HepG2 (cell line): ENCODE data around the gene OR1M1. TPM values are rescaled to one million over a fixed set of nuclear protein-coding genes. Genes with fewer than 3 reads are reported as not detected.

Experiments used
- ATAC-seq: fragments of 200-7000 bp; cut with Tn5 transposase; 3 replicates; pipeline ENCODE4 v1.9.1; 2020; ENCODE audit warnings: mild to moderate bottlenecking, moderate library complexity
- BruUV-seq: library from RNA; stranded (reverse); fragments of 400-500 nt; replicated peaks from 2 replicates; lab custom pipeline; 2021; lab: Mats Ljungman, UMichigan
- CTCF ChIA-PET: fragments of 300-600 bp; formaldehyde crosslinking; extraction: SDS; loops from one replicate; lab custom pipeline; 2021; ENCODE audit warnings: low total read pairs, inconsistent platforms, low intra/inter-chr PET ratio; lab: Yijun Ruan, JAX
- POLR2A ChIA-PET: fragments of 350-600 bp; sonication (Branson Sonifier 250); formaldehyde crosslinking; loops from one replicate; lab custom pipeline; 2020; ENCODE audit warnings: antibody characterized with exemption, inconsistent platforms; lab: Yijun Ruan, JAX
- DNase-seq: peaks from one replicate; pipeline ENCODE4 v3.0.0-alpha.2; 2015; ENCODE audit warnings: low spot score
- FAIRE-seq: peaks from 3 replicates; lab custom pipeline; 2011; peaks lifted over from hg19 to GRCh38; lab: Jason Lieb, UNC
- H2AFZ ChIP-seq: one replicate; pipeline ENCODE4 v1.6.1; 2011; ENCODE audit warnings: low read length, inconsistent platforms
- H3K27ac ChIP-seq: fragments of 300-600 bp; 3 replicates; pipeline ENCODE4 v1.8.0; 2011; ENCODE audit warnings: mixed run types, mild to moderate bottlenecking, mixed read lengths, low read length, inconsistent platforms; ENCODE audit not compliant: insufficient read depth; ENCODE audit errors: extremely low read length
- H3K27me3 ChIP-seq, 2 experiments: fragments of 200-600 bp in 1 of 2; 2 replicates in 1 of 2; 3 replicates in 1 of 2; pipeline versions ENCODE4 v1.6.0 to v1.8.0; 2011; ENCODE audit warnings: low read length in 2 of 2, mild to moderate bottlenecking in 2 of 2, moderate library complexity in 2 of 2, inconsistent platforms in 1 of 2; ENCODE audit not compliant: insufficient read depth in 2 of 2, control insufficient read depth in 1 of 2
- H3K36me3 ChIP-seq, 2 experiments: fragments of 200-600 bp in 1 of 2; replicated peaks in 1 of 2; 2 replicates in 1 of 2; 3 replicates in 1 of 2; pipeline versions ENCODE4 v1.5.1 to v1.8.0; 2011; ENCODE audit warnings: low read length in 2 of 2, inconsistent platforms in 1 of 2; ENCODE audit not compliant: insufficient read depth in 2 of 2, control insufficient read depth in 1 of 2
- H3K4me1 ChIP-seq: 2 replicates; pipeline ENCODE4 v1.5.1; 2012; ENCODE audit warnings: low read length, inconsistent platforms; ENCODE audit not compliant: insufficient read depth
- H3K4me2 ChIP-seq: 2 replicates; pipeline ENCODE4 v1.6.0; 2011; ENCODE audit warnings: low read depth, low read length, inconsistent platforms
- H3K4me3 ChIP-seq, 3 experiments: fragments of 200-600 bp in 1 of 3; sonication (generic), shearing (Covaris generic) in 1 of 3; replicated peaks in 1 of 3; 2 replicates each; pipeline ENCODE4 v1.5.1; 2011 to 2016; ENCODE audit warnings: low read length in 3 of 3, inconsistent platforms in 2 of 3, low read depth in 2 of 3, mild to moderate bottlenecking in 2 of 3, control low read depth in 1 of 3, mixed read lengths in 1 of 3; ENCODE audit not compliant: insufficient read depth in 1 of 3
- H3K79me2 ChIP-seq: one replicate; pipeline ENCODE4 v1.6.1; 2011; ENCODE audit warnings: low read length, inconsistent platforms; ENCODE audit not compliant: insufficient read depth
- H3K9ac ChIP-seq: 2 replicates; pipeline ENCODE4 v1.6.0; 2011; ENCODE audit warnings: mild to moderate bottlenecking, low read depth, low read length, inconsistent platforms; ENCODE audit not compliant: insufficient read depth
- H3K9me3 ChIP-seq: 2 replicates; pipeline ENCODE4 v1.5.1; 2012; ENCODE audit warnings: mild to moderate bottlenecking, low read length
- H4K20me1 ChIP-seq: 2 replicates; pipeline ENCODE4 v1.6.0; 2011; ENCODE audit warnings: inconsistent platforms, mild to moderate bottlenecking, low read length, moderate library complexity; ENCODE audit not compliant: insufficient read depth
- ATF7 ChIP-seq, 2 experiments: fragments of 450-650 bp in 1 of 2; sonication (generic) in 1 of 2; formaldehyde crosslinking in 1 of 2; IDR thresholded peaks; 2 replicates each; pipeline versions ENCODE4 v1.4.0 to v1.6.1; 2016 to 2020; ENCODE audit warnings: antibody characterized with exemption in 1 of 2, mild to moderate bottlenecking in 1 of 2, missing genetic modification reagents in 1 of 2
- BHLHE40 ChIP-seq: IDR thresholded peaks from 2 replicates; pipeline ENCODE4 v1.6.1; 2011; ENCODE audit warnings: low read length, improper control_type of control experiment
- MEIS2 ChIP-seq: sonication (generic); formaldehyde crosslinking; IDR thresholded peaks from 2 replicates; pipeline ENCODE4 v1.9.0; 2021; ENCODE audit warnings: mild to moderate bottlenecking, missing genetic modification reagents
- NFE2 ChIP-seq: sonication (generic); formaldehyde crosslinking; IDR thresholded peaks from 2 replicates; pipeline ENCODE4 v1.4.0; 2020; ENCODE audit warnings: missing genetic modification reagents
- NFIB ChIP-seq: sonication (generic); formaldehyde crosslinking; IDR thresholded peaks from 2 replicates; pipeline ENCODE4 v1.9.0; 2021; ENCODE audit warnings: missing genetic modification reagents, mild to moderate bottlenecking, borderline replicate concordance
- NKX3-1 ChIP-seq: sonication (generic); formaldehyde crosslinking; IDR thresholded peaks from 2 replicates; pipeline ENCODE4 v1.5.0; 2020; ENCODE audit warnings: missing genetic modification reagents
- NR2F6 ChIP-seq, 2 experiments: IDR thresholded peaks; 2 replicates each; pipeline ENCODE4 v1.6.1; 2016; ENCODE audit warnings: antibody characterized with exemption in 1 of 2, mild to moderate bottlenecking in 1 of 2
- NRL ChIP-seq: sonication (generic); formaldehyde crosslinking; IDR thresholded peaks from 2 replicates; pipeline ENCODE4 v1.5.0; 2020; ENCODE audit warnings: missing genetic modification reagents, mild to moderate bottlenecking, moderate library complexity, borderline replicate concordance
- PRDM4 ChIP-seq: sonication (generic); formaldehyde crosslinking; IDR thresholded peaks from 2 replicates; pipeline ENCODE4 v1.9.0; 2021; ENCODE audit warnings: missing genetic modification reagents, borderline replicate concordance
- SRSF9 ChIP-seq: fragments of 200-400 bp; formaldehyde crosslinking; IDR thresholded peaks from 2 replicates; pipeline ENCODE4 v1.6.1; 2018; ENCODE audit warnings: borderline replicate concordance, mild to moderate bottlenecking, low read depth, low read length; ENCODE audit not compliant: insufficient read depth, poor library complexity, severe bottlenecking
- ZNF232 ChIP-seq: sonication (generic); formaldehyde crosslinking; IDR thresholded peaks from 2 replicates; pipeline ENCODE4 v1.4.0; 2020; ENCODE audit warnings: missing genetic modification reagents, borderline replicate concordance
- ZNF318 ChIP-seq: sonication (generic); formaldehyde crosslinking; IDR thresholded peaks from 2 replicates; pipeline ENCODE4 v1.4.0; 2020; ENCODE audit warnings: mild to moderate bottlenecking, missing genetic modification reagents
- ZSCAN9 ChIP-seq: IDR thresholded peaks from 2 replicates; pipeline ENCODE4 v1.6.1; 2016; ENCODE audit warnings: borderline replicate concordance
- WGBS: methylation state at CpG from one replicate; pipeline ENCODE4 v1.1.6; 2017; ENCODE audit warnings: low lambda C conversion rate; 5-methylcytosine and 5-hydroxymethylcytosine counted together
- in situ Hi-C: cut with HindIII; loops from 2 replicates; pipeline ENCODE4 v1.10.0; 2017; ENCODE audit warnings: low pct_unique_long_range_greater_than_20kb; ENCODE audit not compliant: extremely low pct_ligation_motif_present
- intact Hi-C: fragments of 100-400 bp; cut with micrococcal nuclease; formaldehyde crosslinking; loops from one replicate; pipeline ENCODE4 v1.10.0; 2022; ENCODE audit not compliant: unreplicated experiment
- polyA plus RNA-seq, 8 experiments: library from polyadenylated mRNA; depleted of rRNA in 3 of 8; stranded (reverse) in 7 of 8; unstranded in 1 of 8; fragments of >200 nt; fragmentation: Illumina TruSeq in 4 of 8; extraction: Trizol in 4 of 8; gene quantifications; 2 replicates each; pipeline versions ENCODE4 v1.2.1 to v1.2.3, GENCODE V29; 2011 to 2016; ENCODE audit warnings: low read depth in 4 of 8, missing spikeins in 1 of 8, mixed read lengths in 1 of 8; ENCODE audit not compliant: insufficient read depth in 1 of 8
- total RNA-seq, 5 experiments: library from RNA; depleted of rRNA; stranded (reverse); fragments of >200 nt; fragmentation: Illumina TruSeq; extraction: Trizol; gene quantifications; 2 replicates each; pipeline ENCODE4 v1.2.3, GENCODE V29; 2016; ENCODE audit warnings: low read depth in 1 of 5

Gene OR1M1
- total and polyA plus RNA-seq, 2 of the 13 experiments (the other 11 are each of a cell fraction or from before 2014, with no cell fraction given) = not detected

- no peak for TF ChIP-seq ZNF318
- TF ChIP-seq NFIB (CRISPR knock-in tag) = no peak
- TF ChIP-seq SRSF9 = no peak
Observed at GRCh38 chr19:9107375-9107774, 20.5 kb downstream of the OR1M1 start, which contains the start of gene OR7G2 (continued).

GRCh38 chr19:9109959-9110358 is 23.1 kb downstream of the OR1M1 start:
- no peak overlapping the region for H3K27ac ChIP-seq
- intact Hi-C loops (no loop called here), in situ Hi-C loops (no loop called here)
- no peaks in the 10 kb centered on the region for H3K36me3 ChIP-seq
- no peak for FAIRE-seq
- 0% methylated on average over 2 of the region's 2 CpGs for WGBS
- H3K9ac ChIP-seq = no peak overlapping the region
- peak overlapping the region; percentile 64 for H3K4me2 ChIP-seq
- peak; percentile 76 for ATAC-seq
- no TSS peak for BruUV-seq
- ChIA-PET CTCF (no interaction called here), POLR2A (interaction anchor here (0.7 kb wide), 1 partner anchor 613 kb away, joined by 3 read pairs; no protein-coding TSS in a partner anchor)
- 0 out of 6 replicates have a peak overlapping the region, but pooled peaks of 1 of the 3 experiments have one; percentile 23 for H3K4me3 ChIP-seq
- H2AFZ ChIP-seq = peak overlapping the region; percentile 32
- no peaks in the 10 kb centered on the region for H3K9me3 ChIP-seq
- DNase-seq = peak; percentile 5
- peaks cover 14% of the 10 kb centered on the region for H3K4me1 ChIP-seq
- H3K27me3 ChIP-seq = no peaks in the 10 kb centered on the region
- H3K79me2 ChIP-seq = no peaks in the 10 kb centered on the region
- no peaks in the 10 kb centered on the region for H4K20me1 ChIP-seq
- TF ChIP-seq NFE2 (no peak), BHLHE40 (no peak), NR2F6 (IDR thresholded peaks at IDR 0.05) (0 out of 2 replicates have a peak, but pooled peaks have one; percentile 24), NR2F6 (CRISPR knock-in tag; IDR thresholded peaks at IDR 0.05) (peak; percentile 44; the same call in 1 of the 2 replicates), ATF7 (IDR thresholded peaks at IDR 0.05) (peak; percentile 12; the same call in 1 of the 2 replicates), ATF7 (CRISPR knock-in tag; IDR thresholded peaks at IDR 0.05) (no peak), ZNF232 (no peak), PRDM4 (no peak), NKX3-1 (no peak), MEIS2 (no peak), ZSCAN9 (no peak), NRL (CRISPR knock-in tag) (no peak)
